B cell (primary cell): ENCODE measurements around the gene GNPDA1. TPM values are rescaled to one million over a fixed set of nuclear protein-coding genes. Genes with fewer than 3 reads are reported as not detected.

ENCODE experiments used
- ATAC-seq: fragments of 200-7000 bp; cut with Tn5 transposase; one replicate; pipeline ENCODE4 v1.10.0; 2021; ENCODE audit warnings: low read depth, mild to moderate bottlenecking, moderate number of reproducible peaks, moderate library complexity
- CTCF ChIA-PET: fragments of 350-600 bp; sonication (Branson Sonifier 250); formaldehyde crosslinking; loops from one replicate; lab custom pipeline; 2021; ENCODE audit warnings: antibody characterized with exemption, inconsistent platforms; lab: Charles Lee
- POLR2A ChIA-PET: fragments of 350-600 bp; sonication (Branson Sonifier 250); formaldehyde crosslinking; loops from one replicate; lab custom pipeline; 2021; ENCODE audit warnings: antibody characterized with exemption; lab: Charles Lee
- DNase-seq: peaks from one replicate; pipeline ENCODE4 v3.0.0; 2013
- H2AFZ ChIP-seq: 2 replicates; pipeline ENCODE4 v1.6.1; 2012; ENCODE audit warnings: mild to moderate bottlenecking, low read depth, low read length; ENCODE audit not compliant: insufficient read depth, poor library complexity, severe bottlenecking
- H3K27ac ChIP-seq, 2 donors: 1 replicate in 1 of 2; 2 replicates in 1 of 2; pipeline ENCODE4 v1.5.1; 2012 to 2013; ENCODE audit warnings: low read length in 2 of 2, mild to moderate bottlenecking in 2 of 2, moderate library complexity in 1 of 2
- H3K27me3 ChIP-seq, 4 experiments: fragments of 200-600 bp in 1 of 4; sonication (generic) in 1 of 4; replicated peaks in 1 of 4; 1 replicate in 2 of 4; 2 replicates in 2 of 4; pipeline versions ENCODE4 v1.6.1 to v1.7.0; 2013 to 2016; ENCODE audit warnings: low read length in 3 of 4, mild to moderate bottlenecking in 2 of 4, mixed read lengths in 1 of 4, moderate library complexity in 1 of 4; ENCODE audit not compliant: insufficient read depth in 4 of 4, control insufficient read depth in 3 of 4; ENCODE audit errors: control extremely low read depth in 1 of 4
- H3K36me3 ChIP-seq, 2 experiments: replicated peaks in 1 of 2; 1 replicate in 1 of 2; 2 replicates in 1 of 2; pipeline versions ENCODE4 v1.6.1 to v1.7.1; 2013; ENCODE audit warnings: low read length in 1 of 2; ENCODE audit not compliant: insufficient read depth in 2 of 2, control insufficient read depth in 1 of 2; ENCODE audit errors: control extremely low read depth in 1 of 2, extremely low read depth in 1 of 2
- H3K4me1 ChIP-seq, 2 donors: fragments of 200-600 bp in 1 of 2; sonication (generic) in 1 of 2; 1 replicate in 1 of 2; 2 replicates in 1 of 2; pipeline versions ENCODE4 v1.5.1 to v1.6.1; 2013 to 2017; ENCODE audit warnings: low read length in 2 of 2; ENCODE audit not compliant: control insufficient read depth in 2 of 2, insufficient read depth in 2 of 2
- H3K4me2 ChIP-seq: replicated peaks from 2 replicates; pipeline ENCODE3; 2012; ENCODE audit warnings: mild to moderate bottlenecking, low read depth, low read length; ENCODE audit not compliant: poor library complexity, severe bottlenecking
- H3K4me3 ChIP-seq, 5 experiments: fragments of 200-600 bp in 1 of 5; sonication (generic) in 1 of 5; 1 replicate in 3 of 5; 2 replicates in 2 of 5; pipeline versions ENCODE4 v1.5.1 to v1.7.0; 2011 to 2016; ENCODE audit warnings: low read length in 4 of 5, mild to moderate bottlenecking in 4 of 5, low read depth in 2 of 5, control low read depth in 1 of 5, moderate library complexity in 1 of 5; ENCODE audit not compliant: insufficient read depth in 1 of 5; ENCODE audit errors: control extremely low read depth in 1 of 5, extremely low read depth in 1 of 5
- H3K79me2 ChIP-seq: fragments of 200-600 bp; sonication (generic); one replicate; pipeline ENCODE4 v1.6.0; 2016; ENCODE audit warnings: low read length; ENCODE audit not compliant: control insufficient read depth, insufficient read depth
- H3K9ac ChIP-seq: fragments of 200-600 bp; sonication (generic); 2 replicates; pipeline ENCODE4 v1.6.1; 2017; ENCODE audit warnings: mild to moderate bottlenecking, low read length, moderate library complexity
- H3K9me3 ChIP-seq, 3 donors: one replicate each; pipeline versions ENCODE4 v1.6.1 to v1.7.1; 2013; ENCODE audit warnings: low read length in 2 of 3; ENCODE audit not compliant: control insufficient read depth in 2 of 3, insufficient read depth in 1 of 3; ENCODE audit errors: control extremely low read depth in 1 of 3
- H4K20me1 ChIP-seq: 2 replicates; pipeline ENCODE4 v1.6.0; 2012; ENCODE audit warnings: mild to moderate bottlenecking, low read length; ENCODE audit not compliant: insufficient read depth, control insufficient read depth, poor library complexity, severe bottlenecking
- H3K27ac Mint-ChIP-seq: one replicate; pipeline ENCODE4 v1.8.0; 2021; ENCODE audit warnings: mixed read lengths
- H3K27me3 Mint-ChIP-seq: one replicate; pipeline ENCODE4 v1.8.0; 2021; ENCODE audit warnings: mixed read lengths
- H3K4me1 Mint-ChIP-seq: one replicate; pipeline ENCODE4 v1.8.0; 2021; ENCODE audit warnings: mixed read lengths
- H3K4me3 Mint-ChIP-seq: one replicate; pipeline ENCODE4 v1.8.0; 2021; ENCODE audit warnings: mixed read lengths
- H3K9me3 Mint-ChIP-seq: one replicate; pipeline ENCODE4 v1.8.0; 2022; ENCODE audit warnings: mixed read lengths; ENCODE audit not compliant: insufficient read depth
- EZH2 ChIP-seq: IDR thresholded peaks from 2 replicates; pipeline ENCODE4 v1.6.1; 2012; ENCODE audit warnings: borderline replicate concordance, low read depth, mild to moderate bottlenecking, moderate library complexity, low read length; ENCODE audit not compliant: insufficient read depth, poor library complexity, severe bottlenecking
- WGBS: methylation state at CpG from one replicate; pipeline ENCODE4 v1.1.5; 2013; ENCODE audit warnings: missing lambda C conversion rate; ENCODE audit not compliant: insufficient coverage; 5-methylcytosine and 5-hydroxymethylcytosine counted together
- intact Hi-C: fragments of 100-400 bp; cut with micrococcal nuclease; formaldehyde crosslinking; loops from one replicate; pipeline ENCODE4 v1.10.0; 2022
- polyA plus RNA-seq: library from polyadenylated mRNA; depleted of rRNA; stranded (reverse); fragments of >200 nt; gene quantifications from 2 replicates; pipeline ENCODE4 v1.2.3, GENCODE V29; 2012
- total RNA-seq, 2 donors: library from RNA; stranded (reverse); fragments of 120-200 nt in 1 of 2; gene quantifications; 1 replicate in 1 of 2; 2 replicates in 1 of 2; pipeline versions ENCODE4 v1.2.3 to v1.2.4, GENCODE V29; 2013 to 2022
- TF ChIP-seq, protein P1 (sequence below): fragments of 200-600 bp; IDR thresholded peaks from one replicate; pipeline ENCODE4 v1.8.0; 2022; ENCODE audit warnings: antibody characterized with exemption, mild to moderate bottlenecking

The GNPDA1 gene
- total and polyA plus RNA-seq, 2 donors (not counting 1 experiment from before 2014, with no cell fraction given), result 3.1 to 12.1 TPM

DNA sequence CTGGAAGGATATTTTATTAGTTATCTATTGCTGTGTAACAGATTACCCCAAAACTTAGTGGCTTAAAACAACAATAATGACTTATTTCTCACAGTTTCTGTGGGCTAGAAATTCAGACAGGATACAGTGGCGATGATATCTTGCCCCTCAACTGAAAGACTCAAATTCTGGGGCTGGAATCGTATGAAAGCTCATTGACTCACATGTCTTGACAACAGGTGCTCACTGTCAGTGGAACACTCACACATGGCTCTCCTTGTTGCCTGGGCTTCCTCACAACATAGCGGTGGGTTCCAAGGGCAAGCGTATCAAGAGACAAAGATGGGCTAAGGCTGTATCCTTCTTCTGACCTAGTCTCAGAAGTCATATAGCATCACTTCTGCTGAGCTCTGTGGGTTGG is 3.7 kb upstream of the GNPDA1 start:
- no peak for TF ChIP-seq EZH2
- TF ChIP-seq, protein P1, sequence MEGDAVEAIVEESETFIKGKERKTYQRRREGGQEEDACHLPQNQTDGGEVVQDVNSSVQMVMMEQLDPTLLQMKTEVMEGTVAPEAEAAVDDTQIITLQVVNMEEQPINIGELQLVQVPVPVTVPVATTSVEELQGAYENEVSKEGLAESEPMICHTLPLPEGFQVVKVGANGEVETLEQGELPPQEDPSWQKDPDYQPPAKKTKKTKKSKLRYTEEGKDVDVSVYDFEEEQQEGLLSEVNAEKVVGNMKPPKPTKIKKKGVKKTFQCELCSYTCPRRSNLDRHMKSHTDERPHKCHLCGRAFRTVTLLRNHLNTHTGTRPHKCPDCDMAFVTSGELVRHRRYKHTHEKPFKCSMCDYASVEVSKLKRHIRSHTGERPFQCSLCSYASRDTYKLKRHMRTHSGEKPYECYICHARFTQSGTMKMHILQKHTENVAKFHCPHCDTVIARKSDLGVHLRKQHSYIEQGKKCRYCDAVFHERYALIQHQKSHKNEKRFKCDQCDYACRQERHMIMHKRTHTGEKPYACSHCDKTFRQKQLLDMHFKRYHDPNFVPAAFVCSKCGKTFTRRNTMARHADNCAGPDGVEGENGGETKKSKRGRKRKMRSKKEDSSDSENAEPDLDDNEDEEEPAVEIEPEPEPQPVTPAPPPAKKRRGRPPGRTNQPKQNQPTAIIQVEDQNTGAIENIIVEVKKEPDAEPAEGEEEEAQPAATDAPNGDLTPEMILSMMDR, result no peak
- H3K27ac ChIP-seq, result no peak overlapping the region
- H3K27ac Mint-ChIP-seq, result no peak overlapping the region
- peaks cover 20% of the 10 kb centered on the region for H3K27me3 Mint-ChIP-seq
- ChIA-PET POLR2A (no interaction called here), CTCF (interaction anchor here (0.5 to 10.6 kb wide), 9 partner anchors 8 to 380 kb away, joined by 3 to 91 read pairs (median 14); partner anchors contain the start of genes HDAC3, RELL2 and RNF14)
- no peak for ATAC-seq
- H3K79me2 ChIP-seq, result no peaks in the 10 kb centered on the region
- intact Hi-C loops, result loop anchor here (10.0 kb wide), 2 partner anchors 338 to 692 kb away; partner anchors contain the start of gene TAF7
- no peak overlapping the region for H3K4me3 ChIP-seq
- peaks cover 0 to 9% (median 2%) of the 10 kb centered on the region in 4 experiments for H3K27me3 ChIP-seq
- no peaks in the 10 kb centered on the region for H4K20me1 ChIP-seq
- no peak overlapping the region for H3K4me3 Mint-ChIP-seq
- H3K4me1 ChIP-seq, result peaks cover 34 to 35% of the 10 kb centered on the region in 2 donors
- 56% methylated on average over 2 of the region's 4 CpGs for WGBS
- H3K36me3 ChIP-seq, result no peaks in the 10 kb centered on the region
- H3K9me3 Mint-ChIP-seq, result peaks cover 6% of the 10 kb centered on the region
- DNase-seq, result no peak
- H2AFZ ChIP-seq, result no peak overlapping the region
- no peak overlapping the region for H3K4me2 ChIP-seq
- H3K9ac ChIP-seq, result no peak overlapping the region
- peaks cover 49% of the 10 kb centered on the region for H3K4me1 Mint-ChIP-seq
- peaks cover 5 to 7% (median 6%) of the 10 kb centered on the region in 3 donors for H3K9me3 ChIP-seq

DNA sequence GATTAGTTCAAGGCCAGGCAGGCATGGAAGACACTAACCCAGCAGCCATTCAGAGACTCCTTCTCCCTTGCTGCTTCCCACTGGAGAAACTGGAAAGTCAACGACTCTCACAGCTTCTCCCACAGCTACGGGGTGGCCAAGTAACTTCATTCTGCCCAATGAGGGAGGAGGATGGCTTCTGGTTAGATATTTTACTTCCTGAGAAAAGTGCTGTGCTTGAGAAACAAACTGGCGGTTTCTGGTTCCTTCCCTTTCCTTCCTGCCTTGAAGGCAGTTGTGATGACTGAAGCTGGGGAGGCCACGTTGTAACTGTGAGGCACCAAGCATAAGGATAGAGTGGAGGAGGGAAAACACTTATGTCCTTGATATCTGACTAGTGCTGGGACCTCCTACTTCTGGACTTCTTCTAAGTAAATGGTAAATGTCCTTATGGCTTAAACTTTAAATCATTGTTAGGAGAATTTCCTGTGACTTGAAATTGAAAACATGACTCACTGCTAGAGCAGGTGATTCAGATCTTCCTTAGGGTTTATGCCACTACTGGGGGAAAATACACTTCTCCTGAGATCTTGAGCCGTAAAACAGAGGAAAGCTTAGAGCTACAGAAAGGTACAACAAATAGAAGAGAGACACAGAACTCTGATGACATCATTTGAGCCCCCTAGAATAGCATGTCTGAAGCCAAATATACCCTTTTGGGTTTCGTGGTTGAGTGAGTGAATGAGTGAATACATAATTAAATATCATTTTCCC is 3.1 kb upstream of the GNPDA1 start:
- CTCF ChIA-PET, result interaction anchor here (0.5 to 10.6 kb wide), 19 partner anchors 8 to 424 kb away, joined by 3 to 91 read pairs (median 5); partner anchors contain the start of genes DELE1, HDAC3, RELL2 and RNF14
- 14% methylated on average over 1 of the region's 6 CpGs for WGBS
- H3K4me3 ChIP-seq, result peak overlapping the region in 1 of 5 experiments; percentile 6
- H3K9me3 ChIP-seq, result peaks cover 4 to 7% (median 5%) of the 10 kb centered on the region in 3 donors
- intact Hi-C loops, result loop anchor here (1.0 to 10.0 kb wide), 7 partner anchors 9 to 691 kb away; partner anchors contain the start of genes NDFIP1 and TAF7
- Mint-ChIP-seq H3K4me1 (peaks cover 50% of the 10 kb centered on the region), H3K27ac (peak overlapping the region; percentile 17), H3K4me3 (peak overlapping the region; percentile 20), H3K9me3 (peaks cover 6% of the 10 kb centered on the region), H3K27me3 (peaks cover 15% of the 10 kb centered on the region)
- H3K9ac ChIP-seq, result no peak overlapping the region
- TF ChIP-seq EZH2, result no peak
- TF ChIP-seq, protein P1, result no peak
- H3K36me3 ChIP-seq, result no peaks in the 10 kb centered on the region
- H2AFZ ChIP-seq, result peak overlapping the region; percentile 46
- no peaks in the 10 kb centered on the region for H3K79me2 ChIP-seq
- peaks cover 34 to 35% of the 10 kb centered on the region in 2 donors for H3K4me1 ChIP-seq
- H3K27ac ChIP-seq, result no peak overlapping the region
- peak overlapping the region; percentile 6 for H3K4me2 ChIP-seq
- POLR2A ChIA-PET, result no interaction called here
- peaks cover 0 to 9% (median 0%) of the 10 kb centered on the region in 4 experiments for H3K27me3 ChIP-seq
- H4K20me1 ChIP-seq, result no peaks in the 10 kb centered on the region
- DNase-seq (peak; percentile 12), ATAC-seq (no peak)
